HG02884 (cell line): ENCODE measurements around the gene ENO2.

Experiments used
- ATAC-seq: cut with Tn5 transposase; IDR thresholded peaks from one replicate; pipeline ENCODE4 v1.9.1; 2021; ENCODE audit warnings: mild to moderate bottlenecking, moderate library complexity; ENCODE audit not compliant: unreplicated experiment

The ENO2 gene

GRCh38 chr12:6959058-6959804 lies 44.9 kb downstream of the ENO2 start:
- ATAC-seq = peak; percentile 51

- ATAC-seq = no peak
Observed at GRCh38 chr12:6959805-6960592, 45.6 kb downstream of the ENO2 start.

GRCh38 chr12:6960593-6961277 lies 46.4 kb downstream of the ENO2 start:
- no peak for ATAC-seq

- no peak for ATAC-seq
Observed at GRCh38 chr12:6961278-6961694, 46.9 kb downstream of the ENO2 start.

- ATAC-seq = no peak
Observed at GRCh38 chr12:6961695-6962284, 47.4 kb downstream of the ENO2 start.

- no peak for ATAC-seq
Observed at GRCh38 chr12:6962285-6963015, 48.1 kb downstream of the ENO2 start.

- no peak for ATAC-seq
Observed at GRCh38 chr12:6963016-6963731, 48.8 kb downstream of the ENO2 start.

GRCh38 chr12:6963791-6964413 lies 49.5 kb downstream of the ENO2 start:
- no peak for ATAC-seq

GRCh38 chr12:6964605-6965025 lies 50.2 kb downstream of the ENO2 start:
- ATAC-seq = no peak

- no peak for ATAC-seq
Observed at GRCh38 chr12:6965026-6965661, 50.8 kb downstream of the ENO2 start.

- no peak for ATAC-seq
Observed at GRCh38 chr12:6965714-6966113, 51.3 kb downstream of the ENO2 start.

- ATAC-seq = no peak
Observed at GRCh38 chr12:6966351-6966750, 52.0 kb downstream of the ENO2 start.

- no peak for ATAC-seq
Observed at GRCh38 chr12:6967651-6968100, 53.3 kb downstream of the ENO2 start.

GRCh38 chr12:6968426-6968825 lies 54.0 kb downstream of the ENO2 start:
- no peak for ATAC-seq

- peak; percentile 18 for ATAC-seq
Observed at GRCh38 chr12:6970096-6970527, 55.7 kb downstream of the ENO2 start.
